MM.1S (cell line): ENCODE measurements around the gene ETV3.

Source experiments
- DNase-seq: peaks from one replicate; pipeline ENCODE4 v3.0.0-alpha.2; 2015
- H2AFZ ChIP-seq: fragments of 300-600 bp; sonication (generic); 2 replicates; pipeline ENCODE4 v1.6.0; 2016; ENCODE audit warnings: antibody characterized with exemption, low read length
- H3F3A ChIP-seq: fragments of 300-600 bp; sonication (generic); 2 replicates; pipeline ENCODE4 v1.6.1; 2016; ENCODE audit warnings: mild to moderate bottlenecking, antibody characterized with exemption, low read length, moderate library complexity, mixed read lengths; ENCODE audit not compliant: insufficient read depth
- H3K27ac ChIP-seq: fragments of 300-600 bp; sonication (generic); 2 replicates; pipeline ENCODE4 v1.5.1; 2016; ENCODE audit warnings: mild to moderate bottlenecking, low read length
- H3K27me3 ChIP-seq: fragments of 300-600 bp; sonication (generic); replicated peaks from 2 replicates; pipeline ENCODE4 v1.6.0; 2016; ENCODE audit warnings: low read length; ENCODE audit not compliant: insufficient read depth
- H3K36me3 ChIP-seq: fragments of 300-600 bp; sonication (generic); replicated peaks from 2 replicates; pipeline ENCODE4 v1.6.1; 2016; ENCODE audit warnings: mild to moderate bottlenecking, low read length, mixed read lengths; ENCODE audit not compliant: insufficient read depth
- H3K4me1 ChIP-seq: fragments of 300-600 bp; sonication (generic); 2 replicates; pipeline ENCODE4 v1.6.1; 2016; ENCODE audit warnings: low read length, mixed read lengths
- H3K4me2 ChIP-seq: fragments of 300-600 bp; sonication (generic); 2 replicates; pipeline ENCODE4 v1.6.0; 2016; ENCODE audit warnings: low read depth, low read length
- H3K4me3 ChIP-seq: fragments of 300-600 bp; sonication (generic); 2 replicates; pipeline ENCODE4 v1.5.1; 2016; ENCODE audit warnings: low read length, mixed read lengths
- H3K79me2 ChIP-seq: fragments of 300-600 bp; sonication (generic); 2 replicates; pipeline ENCODE4 v1.6.1; 2016; ENCODE audit warnings: mixed run types, low read length, mixed read lengths
- H3K9ac ChIP-seq: fragments of 300-600 bp; sonication (generic); 2 replicates; pipeline ENCODE4 v1.6.1; 2016; ENCODE audit warnings: low read length, mixed read lengths
- H3K9me2 ChIP-seq: fragments of 300-600 bp; sonication (generic); replicated peaks from 2 replicates; pipeline ENCODE4 v1.6.1; 2016; ENCODE audit warnings: mild to moderate bottlenecking, low read length, mixed read lengths; ENCODE audit not compliant: insufficient read depth
- H3K9me3 ChIP-seq: fragments of 300-600 bp; sonication (generic); replicated peaks from 2 replicates; pipeline ENCODE4 v1.6.1; 2016; ENCODE audit warnings: mild to moderate bottlenecking, low read length, mixed read lengths; ENCODE audit not compliant: insufficient read depth
- H4K20me1 ChIP-seq: fragments of 300-600 bp; sonication (generic); 2 replicates; pipeline ENCODE4 v1.6.1; 2016; ENCODE audit warnings: mild to moderate bottlenecking, low read length, moderate library complexity, mixed read lengths; ENCODE audit not compliant: insufficient read depth
- EZH2 ChIP-seq: fragments of 300-600 bp; sonication (generic); optimal IDR thresholded peaks from 2 replicates; pipeline ENCODE3; 2017; ENCODE audit warnings: low read depth, mild to moderate bottlenecking, antibody characterized with exemption, low read length, mixed read lengths
- EZH2phosphoT487 ChIP-seq: fragments of 300-600 bp; sonication (generic); IDR thresholded peaks from 2 replicates; pipeline ENCODE4 v1.6.1; 2018; ENCODE audit warnings: antibody characterized with exemption, low read length
- TF ChIP-seq, protein P1 (sequence below): fragments of 300-600 bp; sonication (generic); IDR thresholded peaks from 2 replicates; pipeline ENCODE4 v1.5.1; 2016; ENCODE audit warnings: antibody characterized with exemption, low read length, mixed read lengths

ETV3 gene

DNA sequence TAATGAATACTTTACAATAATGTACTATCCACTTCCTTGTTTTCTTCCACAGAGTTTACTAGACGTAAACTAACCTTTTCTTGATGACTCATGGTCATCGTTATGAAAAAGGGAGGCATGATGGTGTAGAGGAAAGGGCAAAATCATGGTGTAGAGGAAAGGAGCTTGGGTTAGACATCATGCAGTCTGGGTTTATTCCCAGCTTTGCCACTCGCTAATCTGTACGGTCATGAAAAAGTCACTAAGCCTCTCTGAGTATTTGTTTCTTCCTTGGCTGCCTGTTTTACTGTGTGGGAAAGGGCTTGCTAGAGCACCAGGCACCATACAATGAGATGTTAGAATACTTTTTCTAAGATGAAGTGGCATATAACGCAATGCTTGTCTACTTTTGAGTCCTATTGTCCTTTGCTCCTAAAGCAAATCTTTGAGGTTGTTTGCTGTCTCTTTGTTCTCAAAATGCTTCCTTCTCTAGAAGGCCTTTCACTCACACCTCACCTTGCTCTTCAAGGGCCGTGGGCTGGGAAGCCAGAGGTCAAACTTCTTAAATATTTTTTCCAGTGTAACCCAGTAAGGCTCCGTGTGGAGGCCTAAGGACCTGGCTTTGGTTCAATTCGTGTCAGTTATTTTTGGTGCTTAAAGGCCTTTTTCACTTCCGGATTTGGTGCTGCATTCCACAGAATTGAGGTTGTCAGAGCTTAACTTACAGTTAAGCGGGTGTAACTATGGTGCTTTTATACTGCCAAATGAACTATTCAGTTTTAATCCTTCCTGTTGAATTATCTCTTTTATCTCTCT lies 9.9 kb upstream of the ETV3 start:
- DNase-seq: peak; percentile 82
- Histone ChIP-seq H3K4me2 (peak overlapping the region; percentile 42), H3K36me3 (no peaks in the 10 kb centered on the region), H3K9me3 (no peaks in the 10 kb centered on the region), H3K27ac (peak overlapping the region; percentile 45; the same call in 1 of the 2 replicates), H2AFZ (peak overlapping the region; percentile 77), H4K20me1 (no peaks in the 10 kb centered on the region), H3F3A (no peaks in the 10 kb centered on the region; the same call in 1 of the 2 replicates), H3K9ac (0 out of 2 replicates have a peak overlapping the region, but pooled peaks have one; percentile 3), H3K79me2 (no peaks in the 10 kb centered on the region), H3K4me3 (no peak overlapping the region), H3K4me1 (peaks cover 14% of the 10 kb centered on the region), H3K9me2 (no peaks in the 10 kb centered on the region), H3K27me3 (no peaks in the 10 kb centered on the region)
- TF ChIP-seq EZH2phosphoT487 (no peak), EZH2 (no peak)
- TF ChIP-seq, protein P1, sequence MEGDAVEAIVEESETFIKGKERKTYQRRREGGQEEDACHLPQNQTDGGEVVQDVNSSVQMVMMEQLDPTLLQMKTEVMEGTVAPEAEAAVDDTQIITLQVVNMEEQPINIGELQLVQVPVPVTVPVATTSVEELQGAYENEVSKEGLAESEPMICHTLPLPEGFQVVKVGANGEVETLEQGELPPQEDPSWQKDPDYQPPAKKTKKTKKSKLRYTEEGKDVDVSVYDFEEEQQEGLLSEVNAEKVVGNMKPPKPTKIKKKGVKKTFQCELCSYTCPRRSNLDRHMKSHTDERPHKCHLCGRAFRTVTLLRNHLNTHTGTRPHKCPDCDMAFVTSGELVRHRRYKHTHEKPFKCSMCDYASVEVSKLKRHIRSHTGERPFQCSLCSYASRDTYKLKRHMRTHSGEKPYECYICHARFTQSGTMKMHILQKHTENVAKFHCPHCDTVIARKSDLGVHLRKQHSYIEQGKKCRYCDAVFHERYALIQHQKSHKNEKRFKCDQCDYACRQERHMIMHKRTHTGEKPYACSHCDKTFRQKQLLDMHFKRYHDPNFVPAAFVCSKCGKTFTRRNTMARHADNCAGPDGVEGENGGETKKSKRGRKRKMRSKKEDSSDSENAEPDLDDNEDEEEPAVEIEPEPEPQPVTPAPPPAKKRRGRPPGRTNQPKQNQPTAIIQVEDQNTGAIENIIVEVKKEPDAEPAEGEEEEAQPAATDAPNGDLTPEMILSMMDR: no peak

- no peak overlapping the region for H2AFZ ChIP-seq
- no peaks in the 10 kb centered on the region for H3K27me3 ChIP-seq
- no peaks in the 10 kb centered on the region; the same call in 1 of the 2 replicates for H3F3A ChIP-seq
- no peak overlapping the region for H3K9ac ChIP-seq
- peaks cover 14% of the 10 kb centered on the region for H3K4me1 ChIP-seq
- H3K4me3 ChIP-seq: no peak overlapping the region
- DNase-seq: no peak
- no peaks in the 10 kb centered on the region for H3K79me2 ChIP-seq
- no peaks in the 10 kb centered on the region for H4K20me1 ChIP-seq
- TF ChIP-seq EZH2phosphoT487 (no peak), EZH2 (no peak)
- TF ChIP-seq, protein P1: no peak
- no peaks in the 10 kb centered on the region for H3K9me2 ChIP-seq
- no peak overlapping the region for H3K4me2 ChIP-seq
- H3K36me3 ChIP-seq: no peaks in the 10 kb centered on the region
- H3K27ac ChIP-seq: no peak overlapping the region
- no peaks in the 10 kb centered on the region for H3K9me3 ChIP-seq
These were observed 8.8 kb upstream of the ETV3 start for GRCh38 chr1:157147037-157147436.

DNA sequence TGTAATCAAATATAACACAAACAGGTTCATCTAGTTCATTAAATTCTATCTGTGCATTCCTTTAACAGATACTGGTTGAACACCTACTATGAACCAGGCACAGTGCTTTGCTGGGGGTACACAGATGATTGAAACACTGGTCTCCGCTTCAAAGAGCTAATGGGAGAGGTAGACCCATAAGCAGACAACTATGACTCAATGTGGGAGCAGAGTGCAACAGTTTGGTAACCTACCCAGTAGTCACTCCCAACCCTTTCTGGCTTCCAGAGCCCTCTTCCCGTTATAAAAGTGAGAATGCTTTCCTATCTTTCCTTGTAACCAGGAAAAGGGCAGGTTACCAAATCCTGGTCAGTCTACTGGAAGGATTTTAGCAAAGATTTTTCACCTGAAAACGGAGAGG lies 8.0 kb upstream of the ETV3 start:
- no peak for DNase-seq
- TF ChIP-seq, protein P1: no peak
- TF ChIP-seq EZH2 (no peak), EZH2phosphoT487 (no peak)
- Histone ChIP-seq H3K4me3 (no peak overlapping the region), H3K27ac (no peak overlapping the region), H2AFZ (no peak overlapping the region), H3K9ac (no peak overlapping the region), H3K9me3 (no peaks in the 10 kb centered on the region), H3K79me2 (no peaks in the 10 kb centered on the region), H4K20me1 (no peaks in the 10 kb centered on the region), H3K4me2 (no peak overlapping the region), H3K36me3 (no peaks in the 10 kb centered on the region), H3F3A (no peaks in the 10 kb centered on the region; the same call in 1 of the 2 replicates), H3K9me2 (no peaks in the 10 kb centered on the region), H3K4me1 (peaks cover 14% of the 10 kb centered on the region), H3K27me3 (no peaks in the 10 kb centered on the region)
